Body of pancreas (tissue), 4 donors: Measurements from ENCODE around the gene SRPRB. TPM values are rescaled to one million over a fixed set of nuclear protein-coding genes. Genes with fewer than 3 reads are reported as not detected.

ENCODE experiments used
- ATAC-seq: fragments of 150-250 bp; one replicate; pipeline ENCODE4 v1.9.1; 2016
- DNase-seq, 4 donors: peaks; one replicate each; pipeline ENCODE4 v3.0.0-alpha.2; 2019
- H3K27ac ChIP-seq, 4 donors: fragments of 200-600 bp; sonication (generic); 1 replicate in 3 of 4; 2 replicates in 1 of 4; pipeline versions ENCODE4 v1.5.1 to v1.6.1; 2016 to 2019; ENCODE audit warnings: mild to moderate bottlenecking in 1 of 4, mixed read lengths in 1 of 4, moderate library complexity in 1 of 4
- H3K27me3 ChIP-seq, 2 donors: fragments of 200-600 bp; sonication (generic); one replicate each; pipeline ENCODE4 v1.6.0; 2016; ENCODE audit warnings: mild to moderate bottlenecking in 1 of 2
- H3K36me3 ChIP-seq, 2 donors: fragments of 200-600 bp; sonication (generic); replicated peaks in 1 of 2; 2 replicates each; pipeline ENCODE4 v1.5.1; 2016; ENCODE audit warnings: low read depth in 2 of 2; ENCODE audit not compliant: insufficient read depth in 1 of 2
- H3K4me1 ChIP-seq: fragments of 200-600 bp; sonication (generic); one replicate; pipeline ENCODE4 v1.6.0; 2016
- H3K4me3 ChIP-seq, 2 donors: fragments of 200-600 bp; sonication (generic); 1 replicate in 1 of 2; 2 replicates in 1 of 2; pipeline ENCODE4 v1.5.1; 2016 to 2019
- H3K9me3 ChIP-seq, 3 donors: fragments of 200-600 bp; sonication (generic); 1 replicate in 2 of 3; 2 replicates in 1 of 3; pipeline ENCODE4 v1.5.1; 2016
- POLR2A ChIP-seq, 3 donors: fragments of 450-650 bp; IDR thresholded peaks; one replicate each; pipeline ENCODE4 v1.6.1; 2016; ENCODE audit warnings: antibody characterized with exemption in 3 of 3, mild to moderate bottlenecking in 2 of 3
- WGBS, 2 donors: methylation state at CpG; one replicate each; pipeline ENCODE4 v1.1.5; 2017; 5-methylcytosine and 5-hydroxymethylcytosine counted together
- intact Hi-C: fragments of 100-400 bp; cut with DNase I; formaldehyde crosslinking; loops from one replicate; pipeline ENCODE4 v1.15.1; 2023
- total RNA-seq, 2 donors: library from RNA; depleted of rRNA; stranded (reverse); fragments of >200 nt; gene quantifications; one replicate each; pipeline ENCODE4 v1.1.0, GENCODE V29; 2016
- TF ChIP-seq, protein P1 (sequence below), 7 experiments: fragments of 450-650 bp in 4 of 7; fragments of 200-600 bp in 3 of 7; sonication (generic) in 3 of 7; IDR thresholded peaks; one replicate each; pipeline ENCODE4 v1.5.1; 2016 to 2019; ENCODE audit warnings: antibody characterized with exemption in 7 of 7

Gene SRPRB
- total RNA-seq, 2 donors from 2014 or later: 28.3 to 39.4 TPM

DNA sequence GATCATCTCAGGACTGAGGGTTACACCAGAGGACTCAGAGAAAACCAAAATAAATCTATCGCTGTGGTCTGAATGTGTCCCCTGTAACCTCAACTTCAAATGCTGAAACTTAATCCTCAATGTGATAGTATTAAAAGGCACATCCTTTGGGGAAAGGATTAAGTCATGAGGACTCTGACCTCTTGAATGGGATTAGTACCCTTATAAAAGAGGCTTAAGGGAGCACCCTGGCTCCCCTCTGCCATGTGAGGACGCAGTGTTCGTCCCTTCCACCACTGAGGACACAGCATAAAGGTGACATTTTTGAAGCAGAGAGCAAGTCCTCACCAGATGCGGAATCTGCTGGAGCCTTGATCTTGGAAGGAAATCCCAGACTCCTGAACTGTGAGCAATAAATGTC, 39.5 kb downstream of the SRPRB start:
- H3K27ac ChIP-seq: no peak overlapping the region
- H3K4me1 ChIP-seq: no peaks in the 10 kb centered on the region
- no peaks in the 10 kb centered on the region for H3K9me3 ChIP-seq
- no peak overlapping the region for H3K4me3 ChIP-seq
- no peaks in the 10 kb centered on the region for H3K27me3 ChIP-seq
- DNase-seq (no peak), ATAC-seq (no peak)
- TF ChIP-seq POLR2A (IDR thresholded peaks at IDR 0.05): no peak
- TF ChIP-seq, protein P1, sequence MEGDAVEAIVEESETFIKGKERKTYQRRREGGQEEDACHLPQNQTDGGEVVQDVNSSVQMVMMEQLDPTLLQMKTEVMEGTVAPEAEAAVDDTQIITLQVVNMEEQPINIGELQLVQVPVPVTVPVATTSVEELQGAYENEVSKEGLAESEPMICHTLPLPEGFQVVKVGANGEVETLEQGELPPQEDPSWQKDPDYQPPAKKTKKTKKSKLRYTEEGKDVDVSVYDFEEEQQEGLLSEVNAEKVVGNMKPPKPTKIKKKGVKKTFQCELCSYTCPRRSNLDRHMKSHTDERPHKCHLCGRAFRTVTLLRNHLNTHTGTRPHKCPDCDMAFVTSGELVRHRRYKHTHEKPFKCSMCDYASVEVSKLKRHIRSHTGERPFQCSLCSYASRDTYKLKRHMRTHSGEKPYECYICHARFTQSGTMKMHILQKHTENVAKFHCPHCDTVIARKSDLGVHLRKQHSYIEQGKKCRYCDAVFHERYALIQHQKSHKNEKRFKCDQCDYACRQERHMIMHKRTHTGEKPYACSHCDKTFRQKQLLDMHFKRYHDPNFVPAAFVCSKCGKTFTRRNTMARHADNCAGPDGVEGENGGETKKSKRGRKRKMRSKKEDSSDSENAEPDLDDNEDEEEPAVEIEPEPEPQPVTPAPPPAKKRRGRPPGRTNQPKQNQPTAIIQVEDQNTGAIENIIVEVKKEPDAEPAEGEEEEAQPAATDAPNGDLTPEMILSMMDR (IDR thresholded peaks at IDR 0.05): no peak
- H3K36me3 ChIP-seq: no peaks in the 10 kb centered on the region
- intact Hi-C loops: no loop called here
- WGBS, 2 donors: 93 to 97% methylated on average over 4 of the region's 4 CpGs

GRCh38 chr3:133849346-133849745, 43.7 kb downstream of the SRPRB start:
- no peak for TF ChIP-seq POLR2A (IDR thresholded peaks at IDR 0.05)
- TF ChIP-seq, protein P1 (IDR thresholded peaks at IDR 0.05): no peak
- no peaks in the 10 kb centered on the region for H3K4me1 ChIP-seq
- no peaks in the 10 kb centered on the region for H3K27me3 ChIP-seq
- no peaks in the 10 kb centered on the region for H3K9me3 ChIP-seq
- intact Hi-C loops: no loop called here
- ATAC-seq: no peak
- DNase-seq: no peak
- H3K27ac ChIP-seq: no peak overlapping the region
- H3K36me3 ChIP-seq: no peaks in the 10 kb centered on the region
- H3K4me3 ChIP-seq: no peak overlapping the region

- Histone ChIP-seq H3K4me3 (no peak overlapping the region), H3K36me3 (no peaks in the 10 kb centered on the region), H3K9me3 (no peaks in the 10 kb centered on the region), H3K4me1 (no peaks in the 10 kb centered on the region), H3K27me3 (no peaks in the 10 kb centered on the region), H3K27ac (no peak overlapping the region)
- DNase-seq: no peak
- WGBS, 2 donors: 95 to 100% methylated on average over 1 of the region's 1 CpG
- intact Hi-C loops: no loop called here
- no peak for TF ChIP-seq POLR2A (IDR thresholded peaks at IDR 0.05)
- TF ChIP-seq, protein P1 (IDR thresholded peaks at IDR 0.05): no peak
- ATAC-seq: no peak
These were observed 44.4 kb downstream of the SRPRB start for GRCh38 chr3:133850034-133850433.

DNA sequence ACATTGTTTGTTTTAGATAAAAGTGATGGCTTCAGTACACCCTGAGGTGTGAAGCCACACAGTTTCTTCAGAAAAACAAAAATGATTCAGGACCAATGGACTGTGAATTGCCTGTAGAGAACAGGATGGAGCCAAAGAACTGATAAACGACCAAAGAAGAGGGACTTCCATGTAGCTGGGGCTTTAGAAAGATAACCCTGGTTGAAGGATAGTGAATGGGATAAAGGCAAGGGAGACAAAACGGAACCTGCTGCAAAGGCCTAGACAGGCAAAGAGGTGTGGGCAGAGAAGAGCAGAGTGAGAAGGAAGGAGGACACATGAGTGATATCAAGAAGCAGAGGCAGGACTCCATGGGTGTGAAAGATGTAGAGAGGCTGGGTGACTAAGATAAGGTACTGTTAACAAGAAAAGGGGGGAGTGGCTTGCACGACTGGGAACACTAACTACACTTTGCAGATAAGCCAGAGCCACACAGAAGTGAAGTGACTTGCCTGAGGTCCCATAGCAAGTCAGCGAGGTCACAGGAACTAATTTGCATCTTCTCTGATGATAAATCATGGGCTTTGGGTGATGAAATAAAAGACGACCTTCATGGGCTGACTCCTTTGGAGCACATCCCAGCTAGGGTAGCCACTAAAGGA, 45.8 kb downstream of the SRPRB start:
- Histone ChIP-seq H3K4me1 (no peaks in the 10 kb centered on the region), H3K27ac (no peak overlapping the region), H3K27me3 (no peaks in the 10 kb centered on the region), H3K4me3 (no peak overlapping the region), H3K9me3 (no peaks in the 10 kb centered on the region), H3K36me3 (no peaks in the 10 kb centered on the region)
- no peak for TF ChIP-seq POLR2A (IDR thresholded peaks at IDR 0.05)
- TF ChIP-seq, protein P1 (IDR thresholded peaks at IDR 0.05): no peak
- DNase-seq (no peak), ATAC-seq (no peak)
- WGBS, 2 donors: 68 to 80% methylated on average over 5 of the region's 5 CpGs
- intact Hi-C loops: no loop called here

DNA sequence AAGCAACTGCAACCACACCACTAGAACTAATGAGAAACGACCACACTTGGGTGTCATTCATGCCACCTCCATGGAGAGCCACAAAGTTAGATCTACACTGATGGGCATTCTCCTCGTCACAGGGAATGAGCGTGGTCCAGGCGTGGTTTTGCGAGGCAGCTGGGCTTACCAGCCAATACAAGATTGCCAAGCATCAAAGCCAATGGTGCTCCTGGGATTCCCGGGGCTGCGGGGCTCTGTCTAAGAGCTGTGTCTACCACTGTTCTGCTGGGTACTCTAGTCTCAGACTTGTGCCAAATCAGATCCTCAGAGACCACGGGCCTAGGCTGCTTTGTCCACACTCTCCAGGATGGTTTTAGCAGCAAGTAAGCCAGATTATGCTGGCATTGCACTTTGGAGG, 46.3 kb downstream of the SRPRB start:
- ATAC-seq (no peak), DNase-seq (no peak)
- Histone ChIP-seq H3K9me3 (no peaks in the 10 kb centered on the region), H3K27me3 (no peaks in the 10 kb centered on the region), H3K36me3 (no peaks in the 10 kb centered on the region), H3K4me1 (no peaks in the 10 kb centered on the region), H3K27ac (no peak overlapping the region), H3K4me3 (no peak overlapping the region)
- TF ChIP-seq, protein P1 (IDR thresholded peaks at IDR 0.05): no peak
- TF ChIP-seq POLR2A (IDR thresholded peaks at IDR 0.05): no peak
- intact Hi-C loops: no loop called here
- 91 to 92% methylated on average over 6 to 8 of the region's 8 CpGs for WGBS, 2 donors
